ENCODE results near the gene IFT27. TPM values are rescaled to one million over a fixed set of nuclear protein-coding genes. Genes with fewer than 3 reads are reported as not detected.

Gene IFT27
- total and polyA plus RNA-seq, 7 experiments from 2014 or later: 10.1 to 40.9 (median 22.5) TPM

- H3K9me3 ChIP-seq (ENCODE audit: control insufficient read depth in 2 of 3, low read length in 3 of 3): no peaks in the 10 kb centered on the region
- no peaks in the 10 kb centered on the region for H3K4me1 Mint-ChIP-seq
- H3K9me3 Mint-ChIP-seq: no peaks in the 10 kb centered on the region
- H3K27ac ChIP-seq (ENCODE audit: low read depth, low read length): no peak overlapping the region
- H3K27ac Mint-ChIP-seq: no peak overlapping the region
- CTCF ChIA-PET: interaction anchor here (0.6 kb wide), 1 partner anchor 1285 kb away, joined by 3 read pairs; no protein-coding TSS in a partner anchor
- POLR2A ChIA-PET: interaction anchor here (1.0 kb wide), 1 partner anchor 15 kb away, joined by 3 read pairs; no protein-coding TSS in a partner anchor
- H3K4me3 ChIP-seq (ENCODE audit: low read length): no peak overlapping the region
- no peak overlapping the region for H3K4me3 Mint-ChIP-seq
- ATAC-seq (no peak), DNase-seq (no peak)
- no peaks in the 10 kb centered on the region for H3K27me3 Mint-ChIP-seq
- peaks cover 0 to 20% (median 8%) of the 10 kb centered on the region in 5 donors for H3K36me3 Mint-ChIP-seq
- no peaks in the 10 kb centered on the region for H3K4me1 ChIP-seq (ENCODE audit: control insufficient read depth in 2 of 2, insufficient read depth in 2 of 2, low read length in 2 of 2)
- intact Hi-C loops (cut with micrococcal nuclease): no loop called here
- H3K36me3 ChIP-seq (ENCODE audit: control insufficient read depth in 2 of 3, insufficient read depth in 3 of 3, low read length in 3 of 3): peaks cover 0 to 37% (median 0%) of the 10 kb centered on the region in 3 experiments
- no peaks in the 10 kb centered on the region for H3K27me3 ChIP-seq (ENCODE audit: control insufficient read depth in 2 of 2, insufficient read depth in 2 of 2, low read length in 2 of 2)
Observed at GRCh38 chr22:36763576-36763975, 12.3 kb downstream of the IFT27 start.

- Mint-ChIP-seq H3K9me3 (no peaks in the 10 kb centered on the region), H3K4me3 (no peak overlapping the region), H3K4me1 (peaks cover 0 to 1% (median 0%) of the 10 kb centered on the region in 7 donors), H3K27me3 (no peaks in the 10 kb centered on the region), H3K36me3 (peaks cover 0 to 19% (median 7%) of the 10 kb centered on the region in 5 donors), H3K27ac (no peak overlapping the region)
- intact Hi-C loops (cut with micrococcal nuclease): no loop called here
- ChIA-PET CTCF (interaction anchor here (1.3 kb wide), 1 partner anchor 11 kb away, joined by 3 read pairs; no protein-coding TSS in a partner anchor), POLR2A (no interaction called here)
- Histone ChIP-seq H3K4me3 (ENCODE audit: low read length) (no peak overlapping the region), H3K9me3 (ENCODE audit: control insufficient read depth in 2 of 3, low read length in 3 of 3) (no peaks in the 10 kb centered on the region), H3K27me3 (ENCODE audit: control insufficient read depth in 2 of 2, insufficient read depth in 2 of 2, low read length in 2 of 2) (no peaks in the 10 kb centered on the region), H3K4me1 (ENCODE audit: control insufficient read depth in 2 of 2, insufficient read depth in 2 of 2, low read length in 2 of 2) (no peaks in the 10 kb centered on the region), H3K36me3 (ENCODE audit: control insufficient read depth in 2 of 3, insufficient read depth in 3 of 3, low read length in 3 of 3) (peaks cover 0 to 37% (median 0%) of the 10 kb centered on the region in 3 experiments), H3K27ac (ENCODE audit: low read depth, low read length) (no peak overlapping the region)
- DNase-seq (no peak), ATAC-seq (no peak)
Observed at GRCh38 chr22:36762687-36763260, 13.1 kb downstream of the IFT27 start.

GRCh38 chr22:36761553-36762240, 14.2 kb downstream of the IFT27 start:
- Histone ChIP-seq H3K27me3 (ENCODE audit: control insufficient read depth in 2 of 2, insufficient read depth in 2 of 2, low read length in 2 of 2) (no peaks in the 10 kb centered on the region), H3K4me1 (ENCODE audit: control insufficient read depth in 2 of 2, insufficient read depth in 2 of 2, low read length in 2 of 2) (no peaks in the 10 kb centered on the region), H3K36me3 (ENCODE audit: control insufficient read depth in 2 of 3, insufficient read depth in 3 of 3, low read length in 3 of 3) (peaks cover 0 to 29% (median 0%) of the 10 kb centered on the region in 3 experiments), H3K9me3 (ENCODE audit: control insufficient read depth in 2 of 3, low read length in 3 of 3) (no peaks in the 10 kb centered on the region), H3K27ac (ENCODE audit: low read depth, low read length) (no peak overlapping the region), H3K4me3 (ENCODE audit: low read length) (no peak overlapping the region)
- ATAC-seq (no peak), DNase-seq (no peak)
- peaks cover 0 to 13% (median 7%) of the 10 kb centered on the region in 5 donors for H3K36me3 Mint-ChIP-seq
- peaks cover 0 to 10% (median 8%) of the 10 kb centered on the region in 7 donors for H3K4me1 Mint-ChIP-seq
- H3K27ac Mint-ChIP-seq: no peak overlapping the region
- no peaks in the 10 kb centered on the region for H3K27me3 Mint-ChIP-seq
- ChIA-PET POLR2A (no interaction called here), CTCF (interaction anchor here (1.3 to 2.1 kb wide), 2 partner anchors 12 to 216 kb away, joined by 3 to 5 read pairs; no protein-coding TSS in a partner anchor)
- no peaks in the 10 kb centered on the region for H3K9me3 Mint-ChIP-seq
- no peak overlapping the region for H3K4me3 Mint-ChIP-seq
- intact Hi-C loops (cut with micrococcal nuclease): no loop called here

GRCh38 chr22:36760786-36761185, 15.1 kb downstream of the IFT27 start:
- H3K27me3 ChIP-seq (ENCODE audit: control insufficient read depth in 2 of 2, insufficient read depth in 2 of 2, low read length in 2 of 2): no peaks in the 10 kb centered on the region
- Mint-ChIP-seq H3K27ac (no peak overlapping the region), H3K36me3 (peaks cover 0 to 12% (median 7%) of the 10 kb centered on the region in 5 donors), H3K4me1 (peaks cover 0 to 17% (median 9%) of the 10 kb centered on the region in 7 donors), H3K27me3 (no peaks in the 10 kb centered on the region), H3K9me3 (no peaks in the 10 kb centered on the region), H3K4me3 (no peak overlapping the region)
- peaks cover 0 to 5% of the 10 kb centered on the region in 2 donors for H3K4me1 ChIP-seq (ENCODE audit: control insufficient read depth in 2 of 2, insufficient read depth in 2 of 2, low read length in 2 of 2)
- CTCF ChIA-PET: interaction anchor here (2.1 kb wide), 1 partner anchor 217 kb away, joined by 5 read pairs; no protein-coding TSS in a partner anchor
- POLR2A ChIA-PET: no interaction called here
- ATAC-seq: no peak
- H3K9me3 ChIP-seq (ENCODE audit: control insufficient read depth in 2 of 3, low read length in 3 of 3): no peaks in the 10 kb centered on the region
- H3K36me3 ChIP-seq (ENCODE audit: control insufficient read depth in 2 of 3, insufficient read depth in 3 of 3, low read length in 3 of 3): peaks cover 0 to 27% (median 0%) of the 10 kb centered on the region in 3 experiments
- no peak for DNase-seq
- H3K4me3 ChIP-seq (ENCODE audit: low read length): no peak overlapping the region
- intact Hi-C loops (cut with micrococcal nuclease): no loop called here
- H3K27ac ChIP-seq (ENCODE audit: low read depth, low read length): no peak overlapping the region

- DNase-seq (no peak), ATAC-seq (no peak)
- no peak overlapping the region for H3K27ac Mint-ChIP-seq
- CTCF ChIA-PET: interaction anchor here (2.1 kb wide), 1 partner anchor 218 kb away, joined by 5 read pairs; no protein-coding TSS in a partner anchor
- Histone ChIP-seq H3K9me3 (ENCODE audit: control insufficient read depth in 2 of 3, low read length in 3 of 3) (no peaks in the 10 kb centered on the region), H3K36me3 (ENCODE audit: control insufficient read depth in 2 of 3, insufficient read depth in 3 of 3, low read length in 3 of 3) (peaks cover 0 to 18% (median 0%) of the 10 kb centered on the region in 3 experiments), H3K4me3 (ENCODE audit: low read length) (no peak overlapping the region), H3K27ac (ENCODE audit: low read depth, low read length) (no peak overlapping the region), H3K27me3 (ENCODE audit: control insufficient read depth in 2 of 2, insufficient read depth in 2 of 2, low read length in 2 of 2) (no peaks in the 10 kb centered on the region), H3K4me1 (ENCODE audit: control insufficient read depth in 2 of 2, insufficient read depth in 2 of 2, low read length in 2 of 2) (peaks cover 0 to 5% of the 10 kb centered on the region in 2 donors)
- POLR2A ChIA-PET: interaction anchor here (0.5 kb wide), 1 partner anchor 1996 kb away, joined by 3 read pairs; no protein-coding TSS in a partner anchor
- H3K9me3 Mint-ChIP-seq: no peaks in the 10 kb centered on the region
- H3K4me1 Mint-ChIP-seq: peaks cover 0 to 22% (median 10%) of the 10 kb centered on the region in 7 donors
- peaks cover 0 to 8% (median 5%) of the 10 kb centered on the region in 5 donors for H3K36me3 Mint-ChIP-seq
- intact Hi-C loops (cut with micrococcal nuclease): no loop called here
- no peak overlapping the region for H3K4me3 Mint-ChIP-seq
- H3K27me3 Mint-ChIP-seq: peaks cover 0 to 6% (median 2%) of the 10 kb centered on the region in 5 donors
Observed at GRCh38 chr22:36759481-36760159, 16.3 kb downstream of the IFT27 start.

GRCh38 chr22:36758792-36759271, 17.1 kb downstream of the IFT27 start:
- ChIA-PET CTCF (interaction anchor here (0.9 to 1.5 kb wide), 3 partner anchors 17 to 95 kb away, joined by 3 to 7 read pairs (median 4); partner anchors contain the start of gene IFT27), POLR2A (no interaction called here)
- Mint-ChIP-seq H3K4me3 (no peak overlapping the region), H3K27ac (no peak overlapping the region), H3K36me3 (peaks cover 0 to 8% (median 5%) of the 10 kb centered on the region in 5 donors), H3K9me3 (no peaks in the 10 kb centered on the region), H3K4me1 (peaks cover 0 to 22% (median 10%) of the 10 kb centered on the region in 7 donors), H3K27me3 (peaks cover 0 to 6% (median 2%) of the 10 kb centered on the region in 5 donors)
- H3K4me1 ChIP-seq (ENCODE audit: control insufficient read depth in 2 of 2, insufficient read depth in 2 of 2, low read length in 2 of 2): peaks cover 0 to 5% of the 10 kb centered on the region in 2 donors
- no peaks in the 10 kb centered on the region for H3K9me3 ChIP-seq (ENCODE audit: control insufficient read depth in 2 of 3, low read length in 3 of 3)
- peaks cover 0 to 17% (median 0%) of the 10 kb centered on the region in 3 experiments for H3K36me3 ChIP-seq (ENCODE audit: control insufficient read depth in 2 of 3, insufficient read depth in 3 of 3, low read length in 3 of 3)
- no peak overlapping the region for H3K27ac ChIP-seq (ENCODE audit: low read depth, low read length)
- ATAC-seq (no peak), DNase-seq (no peak)
- H3K4me3 ChIP-seq (ENCODE audit: low read length): no peak overlapping the region
- intact Hi-C loops (cut with micrococcal nuclease): no loop called here
- no peaks in the 10 kb centered on the region for H3K27me3 ChIP-seq (ENCODE audit: control insufficient read depth in 2 of 2, insufficient read depth in 2 of 2, low read length in 2 of 2)

Data from naive thymus-derived CD4-positive, alpha-beta T cell (primary cell).